ENCODE measurements around the gene KRT35. TPM values are rescaled to one million over a fixed set of nuclear protein-coding genes. Genes with fewer than 3 reads are reported as not detected.

KRT35 gene
- total RNA-seq, 2 donors from 2014 or later: not detected

GRCh38 chr17:41511716-41512115, 30.8 kb upstream of the KRT35 start:
- no peak overlapping the region for H3K4me3 Mint-ChIP-seq
- no peak overlapping the region for H3K27ac ChIP-seq (ENCODE audit: low read depth, low read length)
- H3K27me3 Mint-ChIP-seq (ENCODE audit: insufficient read depth): no peaks in the 10 kb centered on the region
- H3K9me3 Mint-ChIP-seq: no peaks in the 10 kb centered on the region
- peaks cover 15% of the 10 kb centered on the region for H3K4me1 Mint-ChIP-seq
- no peak for DNase-seq
- no peak overlapping the region for H3K9ac ChIP-seq (ENCODE audit: extremely low read depth, low read length, poor library complexity, severe bottlenecking)
- H3K4me1 ChIP-seq (ENCODE audit: control insufficient read depth, insufficient read depth, low read length): no peaks in the 10 kb centered on the region
- no peaks in the 10 kb centered on the region for H3K27me3 ChIP-seq (ENCODE audit: control insufficient read depth, insufficient read depth, low read length, poor library complexity, severe bottlenecking)
- H3K27ac Mint-ChIP-seq: no peak overlapping the region
- 91 to 94% methylated on average over 10 of the region's 10 CpGs for WGBS, 2 experiments (ENCODE audit: insufficient coverage in 1 of 2, insufficient read length in 1 of 2)
- H3K36me3 ChIP-seq (ENCODE audit: control insufficient read depth, insufficient read depth, low read length): no peaks in the 10 kb centered on the region
- no peak overlapping the region for H3K4me3 ChIP-seq (ENCODE audit: low read length)
- TF ChIP-seq CTCF (conservative IDR thresholded peaks at IDR 0.05): no peak
- no peaks in the 10 kb centered on the region for H3K9me3 ChIP-seq (ENCODE audit: control insufficient read depth, low read length)
- no peaks in the 10 kb centered on the region for H3K36me3 Mint-ChIP-seq (ENCODE audit: low read depth)

GRCh38 chr17:41511116-41511515, 30.2 kb upstream of the KRT35 start:
- 72 to 77% methylated on average over 2 to 4 of the region's 4 CpGs for WGBS, 2 experiments (ENCODE audit: insufficient coverage in 1 of 2, insufficient read length in 1 of 2)
- peaks cover 15% of the 10 kb centered on the region for H3K4me1 Mint-ChIP-seq
- Histone ChIP-seq H3K4me3 (ENCODE audit: low read length) (no peak overlapping the region), H3K27me3 (ENCODE audit: control insufficient read depth, insufficient read depth, low read length, poor library complexity, severe bottlenecking) (no peaks in the 10 kb centered on the region), H3K36me3 (ENCODE audit: control insufficient read depth, insufficient read depth, low read length) (no peaks in the 10 kb centered on the region), H3K9ac (ENCODE audit: extremely low read depth, low read length, poor library complexity, severe bottlenecking) (no peak overlapping the region), H3K4me1 (ENCODE audit: control insufficient read depth, insufficient read depth, low read length) (no peaks in the 10 kb centered on the region), H3K9me3 (ENCODE audit: control insufficient read depth, low read length) (no peaks in the 10 kb centered on the region), H3K27ac (ENCODE audit: low read depth, low read length) (no peak overlapping the region)
- DNase-seq: peak; percentile 78
- TF ChIP-seq CTCF (conservative IDR thresholded peaks at IDR 0.05): no peak
- H3K27me3 Mint-ChIP-seq (ENCODE audit: insufficient read depth): no peaks in the 10 kb centered on the region
- H3K36me3 Mint-ChIP-seq (ENCODE audit: low read depth): no peaks in the 10 kb centered on the region
- no peaks in the 10 kb centered on the region for H3K9me3 Mint-ChIP-seq
- no peak overlapping the region for H3K4me3 Mint-ChIP-seq
- H3K27ac Mint-ChIP-seq: no peak overlapping the region

GRCh38 chr17:41510251-41511065, 29.5 kb upstream of the KRT35 start:
- Histone ChIP-seq H3K27me3 (ENCODE audit: control insufficient read depth, insufficient read depth, low read length, poor library complexity, severe bottlenecking) (no peaks in the 10 kb centered on the region), H3K4me3 (ENCODE audit: low read length) (no peak overlapping the region), H3K27ac (ENCODE audit: low read depth, low read length) (no peak overlapping the region), H3K36me3 (ENCODE audit: control insufficient read depth, insufficient read depth, low read length) (no peaks in the 10 kb centered on the region), H3K9me3 (ENCODE audit: control insufficient read depth, low read length) (no peaks in the 10 kb centered on the region), H3K4me1 (ENCODE audit: control insufficient read depth, insufficient read depth, low read length) (no peaks in the 10 kb centered on the region), H3K9ac (ENCODE audit: extremely low read depth, low read length, poor library complexity, severe bottlenecking) (no peak overlapping the region)
- Mint-ChIP-seq H3K4me1 (peaks cover 15% of the 10 kb centered on the region), H3K27ac (no peak overlapping the region), H3K9me3 (no peaks in the 10 kb centered on the region), H3K4me3 (no peak overlapping the region), H3K27me3 (ENCODE audit: insufficient read depth) (no peaks in the 10 kb centered on the region), H3K36me3 (ENCODE audit: low read depth) (no peaks in the 10 kb centered on the region)
- WGBS, 2 experiments (ENCODE audit: insufficient coverage in 1 of 2, insufficient read length in 1 of 2): 86 to 90% methylated on average over 6 to 7 of the region's 7 CpGs
- peak; percentile 13 for TF ChIP-seq CTCF (conservative IDR thresholded peaks at IDR 0.05)
- DNase-seq: peak; percentile 82
